Fibroblast of lung (primary cell): ENCODE results near the gene CPNE6. TPM values are rescaled to one million over a fixed set of nuclear protein-coding genes. Genes with fewer than 3 reads are reported as not detected.

Experiments
- DNase-seq, 2 donors: peaks; one replicate each; pipeline versions ENCODE4 v3.0.0 to v3.0.0-alpha.2; 2010; ENCODE audit warnings: low read depth in 2 of 2
- H2AFZ ChIP-seq: 2 replicates; pipeline ENCODE4 v1.5.1; 2012; ENCODE audit warnings: low read length, control low read depth, inconsistent platforms
- H3K27ac ChIP-seq: 2 replicates; pipeline ENCODE4 v1.5.1; 2011; ENCODE audit warnings: low read length, control low read depth; ENCODE audit not compliant: insufficient read depth
- H3K27me3 ChIP-seq: 2 replicates; pipeline ENCODE4 v1.5.1; 2011; ENCODE audit warnings: mild to moderate bottlenecking, low read length; ENCODE audit not compliant: control insufficient read depth, insufficient read depth
- H3K36me3 ChIP-seq: 2 replicates; pipeline ENCODE4 v1.5.1; 2011; ENCODE audit warnings: low read length; ENCODE audit not compliant: control insufficient read depth, insufficient read depth
- H3K4me1 ChIP-seq: 2 replicates; pipeline ENCODE4 v1.5.1; 2011; ENCODE audit warnings: low read length; ENCODE audit not compliant: control insufficient read depth, insufficient read depth; ENCODE audit errors: extremely low read depth
- H3K4me2 ChIP-seq: 2 replicates; pipeline ENCODE4 v1.5.1; 2011; ENCODE audit warnings: low read length, control low read depth; ENCODE audit not compliant: insufficient read depth; ENCODE audit errors: extremely low read depth
- H3K4me3 ChIP-seq, 4 experiments: fragments of 200-600 bp in 1 of 4; sonication (generic) in 1 of 4; replicated peaks in 1 of 4; 2 replicates each; pipeline ENCODE4 v1.5.1; 2011 to 2016; ENCODE audit warnings: low read length in 4 of 4, low read depth in 3 of 4, mild to moderate bottlenecking in 3 of 4, control low read depth in 2 of 4, inconsistent platforms in 1 of 4, mixed read lengths in 1 of 4; ENCODE audit not compliant: insufficient read depth in 1 of 4; ENCODE audit errors: control extremely low read depth in 1 of 4
- H3K79me2 ChIP-seq: 2 replicates; pipeline ENCODE4 v1.5.1; 2012; ENCODE audit warnings: mild to moderate bottlenecking, low read length, inconsistent platforms; ENCODE audit not compliant: control insufficient read depth, insufficient read depth
- H3K9ac ChIP-seq: 2 replicates; pipeline ENCODE4 v1.5.1; 2011; ENCODE audit warnings: mild to moderate bottlenecking, low read length, control low read depth; ENCODE audit not compliant: insufficient read depth
- H3K9me3 ChIP-seq: 2 replicates; pipeline ENCODE4 v1.5.1; 2012; ENCODE audit warnings: low read depth, low read length; ENCODE audit not compliant: control insufficient read depth, insufficient read depth
- H4K20me1 ChIP-seq: 2 replicates; pipeline ENCODE4 v1.5.1; 2011; ENCODE audit warnings: low read length; ENCODE audit not compliant: control insufficient read depth, insufficient read depth; ENCODE audit errors: extremely low read depth
- CTCF ChIP-seq, 2 donors: IDR thresholded peaks in 1 of 2; conservative IDR thresholded peaks in 1 of 2; 1 replicate in 1 of 2; 2 replicates in 1 of 2; pipeline ENCODE4 v1.5.1; 2011 to 2012; ENCODE audit warnings: low read length in 2 of 2, control low read depth in 1 of 2, inconsistent platforms in 1 of 2, low read depth in 1 of 2, mild to moderate bottlenecking in 1 of 2
- EZH2 ChIP-seq: IDR thresholded peaks from 2 replicates; pipeline ENCODE4 v1.5.1; 2012; ENCODE audit warnings: low read length, control low read depth, mild to moderate bottlenecking; ENCODE audit errors: missing control alignments
- polyA plus RNA-seq, 2 donors: library from polyadenylated mRNA; depleted of rRNA in 1 of 2; stranded (reverse) in 1 of 2; unstranded in 1 of 2; fragments of >200 nt; gene quantifications; 2 replicates each; pipeline ENCODE4 v1.2.1, GENCODE V29; 2011 to 2012; ENCODE audit warnings: missing spikeins in 1 of 2
- total RNA-seq: library from RNA; depleted of rRNA; stranded (reverse); fragments of >200 nt; gene quantifications from 2 replicates; pipeline ENCODE4 v1.2.1, GENCODE V29; 2014

The CPNE6 gene
- total and polyA plus RNA-seq, 2 donors (not counting 1 experiment from before 2014, with no cell fraction given) = not detected

- Histone ChIP-seq H4K20me1 (no peaks in the 10 kb centered on the region), H3K4me1 (no peaks in the 10 kb centered on the region), H3K9me3 (no peaks in the 10 kb centered on the region), H3K9ac (no peak overlapping the region), H3K79me2 (no peaks in the 10 kb centered on the region), H2AFZ (no peak overlapping the region), H3K4me3 (no peak overlapping the region), H3K4me2 (no peak overlapping the region), H3K36me3 (no peaks in the 10 kb centered on the region), H3K27me3 (peaks cover 5% of the 10 kb centered on the region), H3K27ac (no peak overlapping the region)
- TF ChIP-seq EZH2 (no peak), CTCF (conservative IDR thresholded peaks at IDR 0.05 in 1 of 2, IDR thresholded peaks at IDR 0.05 in 1 of 2; ENCODE audit: low read depth in 1 of 2, low read length in 2 of 2) (no peak)
- no peak for DNase-seq
Observed at GRCh38 chr14:24055971-24056799, 15.2 kb upstream of the CPNE6 start.

GRCh38 chr14:24056800-24057184, 14.6 kb upstream of the CPNE6 start:
- no peak for DNase-seq
- Histone ChIP-seq H3K36me3 (no peaks in the 10 kb centered on the region), H3K4me2 (no peak overlapping the region), H3K27ac (no peak overlapping the region), H3K4me1 (no peaks in the 10 kb centered on the region), H3K9ac (no peak overlapping the region), H3K4me3 (no peak overlapping the region), H2AFZ (no peak overlapping the region), H3K27me3 (peaks cover 5% of the 10 kb centered on the region), H3K9me3 (no peaks in the 10 kb centered on the region), H4K20me1 (no peaks in the 10 kb centered on the region), H3K79me2 (no peaks in the 10 kb centered on the region)
- TF ChIP-seq CTCF (conservative IDR thresholded peaks at IDR 0.05 in 1 of 2, IDR thresholded peaks at IDR 0.05 in 1 of 2; ENCODE audit: low read depth in 1 of 2, low read length in 2 of 2) (no peak), EZH2 (no peak)

- Histone ChIP-seq H3K9ac (no peak overlapping the region), H4K20me1 (no peaks in the 10 kb centered on the region), H2AFZ (no peak overlapping the region), H3K27ac (no peak overlapping the region), H3K4me3 (no peak overlapping the region), H3K79me2 (no peaks in the 10 kb centered on the region), H3K9me3 (no peaks in the 10 kb centered on the region), H3K4me1 (no peaks in the 10 kb centered on the region), H3K27me3 (peaks cover 5% of the 10 kb centered on the region), H3K36me3 (no peaks in the 10 kb centered on the region), H3K4me2 (no peak overlapping the region)
- no peak for TF ChIP-seq CTCF (conservative IDR thresholded peaks at IDR 0.05 in 1 of 2, IDR thresholded peaks at IDR 0.05 in 1 of 2; ENCODE audit: low read depth in 1 of 2, low read length in 2 of 2)
- no peak for TF ChIP-seq EZH2
- DNase-seq = no peak
Observed at GRCh38 chr14:24057271-24057670, 14.1 kb upstream of the CPNE6 start.
